ENCODE results near the gene SLC30A7. TPM values are rescaled to one million over a fixed set of nuclear protein-coding genes. Genes with fewer than 3 reads are reported as not detected.

Gene SLC30A7
- total RNA-seq, 6 experiments from 2014 or later, result 27.7 to 36.8 (median 34.8) TPM

DNA sequence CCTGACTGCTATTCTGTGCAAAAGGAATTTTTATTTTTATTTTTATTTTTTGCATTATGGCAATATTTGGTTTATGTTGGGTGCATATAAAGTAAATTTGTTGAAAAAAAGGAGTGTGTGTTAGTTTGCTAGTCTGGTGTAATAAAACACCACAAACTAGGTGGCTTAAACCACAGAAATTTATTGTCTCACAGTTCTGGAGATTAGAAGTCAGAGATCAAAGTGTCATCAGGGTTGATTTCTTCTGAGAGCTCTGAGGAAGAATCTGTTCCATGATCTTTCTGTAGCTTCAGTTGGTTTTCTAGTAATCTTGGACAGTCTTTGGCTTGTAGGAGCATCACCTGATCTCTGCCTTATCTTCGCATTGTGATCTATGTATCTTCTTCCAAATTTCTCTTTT is 6.5 kb downstream of the SLC30A7 start:
- Mint-ChIP-seq H3K4me1 (ENCODE audit: low read depth) (peaks cover 13% of the 10 kb centered on the region), H3K9me3 (no peaks in the 10 kb centered on the region), H3K27ac (no peak overlapping the region), H3K27me3 (ENCODE audit: insufficient read depth) (no peaks in the 10 kb centered on the region; the same call in 1 of the 2 replicates), H3K36me3 (ENCODE audit: low read depth) (peaks cover 29% of the 10 kb centered on the region), H3K4me3 (no peak overlapping the region)
- no peak for DNase-seq
- TF ChIP-seq, protein P1, sequence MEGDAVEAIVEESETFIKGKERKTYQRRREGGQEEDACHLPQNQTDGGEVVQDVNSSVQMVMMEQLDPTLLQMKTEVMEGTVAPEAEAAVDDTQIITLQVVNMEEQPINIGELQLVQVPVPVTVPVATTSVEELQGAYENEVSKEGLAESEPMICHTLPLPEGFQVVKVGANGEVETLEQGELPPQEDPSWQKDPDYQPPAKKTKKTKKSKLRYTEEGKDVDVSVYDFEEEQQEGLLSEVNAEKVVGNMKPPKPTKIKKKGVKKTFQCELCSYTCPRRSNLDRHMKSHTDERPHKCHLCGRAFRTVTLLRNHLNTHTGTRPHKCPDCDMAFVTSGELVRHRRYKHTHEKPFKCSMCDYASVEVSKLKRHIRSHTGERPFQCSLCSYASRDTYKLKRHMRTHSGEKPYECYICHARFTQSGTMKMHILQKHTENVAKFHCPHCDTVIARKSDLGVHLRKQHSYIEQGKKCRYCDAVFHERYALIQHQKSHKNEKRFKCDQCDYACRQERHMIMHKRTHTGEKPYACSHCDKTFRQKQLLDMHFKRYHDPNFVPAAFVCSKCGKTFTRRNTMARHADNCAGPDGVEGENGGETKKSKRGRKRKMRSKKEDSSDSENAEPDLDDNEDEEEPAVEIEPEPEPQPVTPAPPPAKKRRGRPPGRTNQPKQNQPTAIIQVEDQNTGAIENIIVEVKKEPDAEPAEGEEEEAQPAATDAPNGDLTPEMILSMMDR (IDR thresholded peaks at IDR 0.05), result no peak

DNA sequence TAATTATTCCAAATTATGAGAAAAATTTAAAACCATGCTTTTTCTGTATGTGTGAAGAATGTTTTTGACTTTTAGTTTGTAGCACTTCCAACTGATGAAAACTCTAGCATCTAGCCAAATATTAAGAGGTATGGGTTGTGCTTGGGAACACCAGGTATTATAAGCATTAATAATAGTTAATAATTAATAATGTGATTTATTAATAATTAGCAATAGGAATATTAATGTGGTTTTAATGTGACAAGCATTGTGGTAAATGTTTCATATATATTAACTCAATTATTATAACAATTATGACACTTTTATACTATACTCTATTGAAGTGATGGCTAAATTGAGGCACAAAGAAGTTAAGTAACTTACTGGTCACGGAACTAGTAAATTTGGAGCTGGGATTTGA is 7.9 kb downstream of the SLC30A7 start:
- H3K4me3 Mint-ChIP-seq, result no peak overlapping the region

DNA sequence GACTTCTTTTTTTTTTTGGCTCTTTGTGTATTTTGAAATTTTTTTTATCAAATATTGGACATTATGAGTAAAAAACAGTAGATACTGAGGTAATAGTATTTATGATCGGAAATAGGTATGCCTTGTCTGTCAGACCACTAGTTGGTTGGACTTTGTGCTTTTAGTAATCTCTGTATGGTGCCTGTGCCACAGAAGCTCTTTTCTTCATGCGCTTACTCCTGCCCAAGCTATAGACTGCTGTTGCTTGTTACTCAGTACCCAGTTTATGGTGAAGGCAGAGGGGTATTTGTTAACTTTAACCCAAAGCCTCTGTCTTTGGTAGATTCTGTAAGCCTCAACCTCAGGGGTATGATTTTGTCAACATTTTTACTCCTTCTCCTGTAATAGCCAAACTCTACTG is 8.6 kb downstream of the SLC30A7 start:
- DNase-seq, result no peak
- TF ChIP-seq, protein P1 (IDR thresholded peaks at IDR 0.05), result no peak
- Mint-ChIP-seq H3K27me3 (ENCODE audit: insufficient read depth) (no peaks in the 10 kb centered on the region; the same call in 1 of the 2 replicates), H3K27ac (no peak overlapping the region), H3K4me1 (ENCODE audit: low read depth) (no peaks in the 10 kb centered on the region), H3K9me3 (no peaks in the 10 kb centered on the region), H3K4me3 (no peak overlapping the region), H3K36me3 (ENCODE audit: low read depth) (peaks cover 29% of the 10 kb centered on the region)

More for the DNA sequence above, 7.9 kb downstream of the SLC30A7 start:
- H3K27me3 Mint-ChIP-seq (ENCODE audit: insufficient read depth), result no peaks in the 10 kb centered on the region; the same call in 1 of the 2 replicates
- TF ChIP-seq, protein P1 (IDR thresholded peaks at IDR 0.05), result no peak
- H3K27ac Mint-ChIP-seq, result no peak overlapping the region
- H3K36me3 Mint-ChIP-seq (ENCODE audit: low read depth), result peaks cover 29% of the 10 kb centered on the region
- H3K9me3 Mint-ChIP-seq, result no peaks in the 10 kb centered on the region
- no peak for DNase-seq
- no peaks in the 10 kb centered on the region for H3K4me1 Mint-ChIP-seq (ENCODE audit: low read depth)

DNA sequence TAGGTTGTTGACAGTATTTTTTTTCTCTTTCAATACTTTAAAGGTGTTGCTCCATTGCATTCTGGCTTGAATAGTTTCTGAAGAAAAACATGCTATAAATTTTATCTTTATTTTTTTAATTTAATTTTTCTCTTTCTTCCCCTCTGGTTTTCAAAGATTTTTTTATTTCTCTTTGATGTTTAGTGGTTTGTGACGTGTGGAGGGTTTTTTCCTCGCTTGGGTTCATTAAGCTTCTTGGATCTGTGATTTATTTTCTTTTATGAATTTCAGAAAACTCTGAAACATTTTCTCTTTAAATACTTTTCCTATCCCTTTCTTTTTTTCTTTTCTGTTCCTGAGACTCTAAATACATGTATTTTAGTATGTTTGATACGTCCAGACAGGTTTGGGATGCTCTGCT is 9.3 kb downstream of the SLC30A7 start:
- Mint-ChIP-seq H3K9me3 (no peaks in the 10 kb centered on the region), H3K4me3 (no peak overlapping the region), H3K27ac (no peak overlapping the region), H3K27me3 (ENCODE audit: insufficient read depth) (no peaks in the 10 kb centered on the region; the same call in 1 of the 2 replicates), H3K4me1 (ENCODE audit: low read depth) (no peaks in the 10 kb centered on the region), H3K36me3 (ENCODE audit: low read depth) (peaks cover 24% of the 10 kb centered on the region)
- DNase-seq, result no peak
- TF ChIP-seq, protein P1 (IDR thresholded peaks at IDR 0.05), result no peak

DNA sequence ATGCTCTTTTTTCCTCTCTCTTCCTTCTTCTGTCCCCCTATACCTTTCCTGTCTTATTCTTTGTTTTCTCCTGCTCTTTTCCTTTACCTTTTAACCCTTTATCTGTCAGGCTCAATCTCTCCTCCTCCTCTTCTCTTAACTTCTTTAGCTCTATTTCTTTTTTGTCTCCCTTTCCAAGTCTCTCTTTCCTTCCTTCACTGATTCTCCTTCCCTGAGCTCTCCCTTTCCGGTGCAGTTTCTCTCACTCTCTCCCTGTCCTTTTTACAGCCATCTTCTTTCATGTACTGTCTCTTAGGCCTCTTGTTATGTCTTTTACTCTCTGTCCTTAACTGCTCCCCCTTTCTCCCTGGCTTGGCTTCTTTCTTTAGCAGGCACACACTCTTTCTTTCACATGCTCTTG is 12.0 kb downstream of the SLC30A7 start:
- Mint-ChIP-seq H3K36me3 (ENCODE audit: low read depth) (peaks cover 33% of the 10 kb centered on the region), H3K27me3 (ENCODE audit: insufficient read depth) (no peaks in the 10 kb centered on the region), H3K27ac (no peak overlapping the region), H3K9me3 (no peaks in the 10 kb centered on the region), H3K4me3 (no peak overlapping the region), H3K4me1 (ENCODE audit: low read depth) (no peaks in the 10 kb centered on the region)
- TF ChIP-seq, protein P1 (IDR thresholded peaks at IDR 0.05), result no peak
- no peak for DNase-seq

DNA sequence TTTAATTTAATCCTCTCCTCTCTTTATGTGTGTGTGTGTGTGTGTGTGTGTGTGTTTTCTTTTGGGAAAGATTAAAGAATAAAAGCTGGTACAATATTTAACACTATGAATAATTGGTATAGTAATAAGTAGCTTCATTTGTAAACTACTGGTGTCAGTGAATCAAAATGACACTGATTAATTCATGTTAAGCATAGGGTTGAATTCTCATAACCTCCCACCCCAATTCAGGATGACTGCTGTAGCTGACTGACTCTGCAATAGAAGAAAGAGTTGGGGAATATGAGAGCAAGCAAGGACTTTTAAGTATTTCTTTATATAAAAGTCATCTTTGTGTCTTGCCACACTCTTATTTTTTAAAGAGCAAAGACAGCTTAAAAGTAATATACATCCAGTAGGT is 13.1 kb downstream of the SLC30A7 start:
- Mint-ChIP-seq H3K4me3 (no peak overlapping the region), H3K27me3 (ENCODE audit: insufficient read depth) (no peaks in the 10 kb centered on the region), H3K27ac (no peak overlapping the region), H3K9me3 (no peaks in the 10 kb centered on the region), H3K36me3 (ENCODE audit: low read depth) (peaks cover 34% of the 10 kb centered on the region), H3K4me1 (ENCODE audit: low read depth) (no peaks in the 10 kb centered on the region)
- TF ChIP-seq, protein P1 (IDR thresholded peaks at IDR 0.05), result no peak
- DNase-seq, result no peak

Data from HFFc6 (cell line).